ENCODE data around the gene TSHZ1. TPM values are rescaled to one million over a fixed set of nuclear protein-coding genes. Genes with fewer than 3 reads are reported as not detected.

The TSHZ1 gene
- total RNA-seq, 1 donor = 10.5 TPM

DNA sequence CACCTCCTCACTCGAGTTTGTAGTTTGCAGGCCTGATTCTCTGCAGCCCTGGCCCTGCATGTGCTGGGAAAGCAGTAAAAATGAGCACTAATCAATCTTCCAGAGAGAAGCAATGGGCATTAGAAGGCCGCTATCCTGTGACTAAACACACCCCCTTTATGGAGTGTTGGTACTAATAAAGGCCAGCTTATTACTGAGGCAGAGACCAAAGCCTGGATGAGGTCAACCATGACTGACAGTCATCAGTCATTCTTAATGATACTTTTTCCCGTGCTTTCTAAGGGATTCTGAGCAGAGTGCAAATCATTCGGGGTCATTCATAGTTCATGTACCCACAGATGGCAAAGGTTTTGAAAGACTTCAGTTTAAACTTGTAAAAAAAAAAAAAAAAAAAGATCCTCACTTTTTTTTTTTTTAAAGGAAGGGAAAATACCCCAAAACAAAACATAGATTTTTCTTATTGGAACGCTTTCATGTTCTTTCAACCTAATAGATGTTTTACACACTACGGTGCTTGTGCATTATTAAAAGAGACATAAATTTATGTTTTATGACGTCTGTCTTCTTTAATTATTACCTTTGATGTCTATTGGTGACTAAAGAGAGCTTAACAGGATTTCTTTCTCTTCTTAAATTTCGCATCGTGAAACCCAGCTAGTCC lies 13.2 kb downstream of the TSHZ1 start:
- TF ChIP-seq, protein P1, sequence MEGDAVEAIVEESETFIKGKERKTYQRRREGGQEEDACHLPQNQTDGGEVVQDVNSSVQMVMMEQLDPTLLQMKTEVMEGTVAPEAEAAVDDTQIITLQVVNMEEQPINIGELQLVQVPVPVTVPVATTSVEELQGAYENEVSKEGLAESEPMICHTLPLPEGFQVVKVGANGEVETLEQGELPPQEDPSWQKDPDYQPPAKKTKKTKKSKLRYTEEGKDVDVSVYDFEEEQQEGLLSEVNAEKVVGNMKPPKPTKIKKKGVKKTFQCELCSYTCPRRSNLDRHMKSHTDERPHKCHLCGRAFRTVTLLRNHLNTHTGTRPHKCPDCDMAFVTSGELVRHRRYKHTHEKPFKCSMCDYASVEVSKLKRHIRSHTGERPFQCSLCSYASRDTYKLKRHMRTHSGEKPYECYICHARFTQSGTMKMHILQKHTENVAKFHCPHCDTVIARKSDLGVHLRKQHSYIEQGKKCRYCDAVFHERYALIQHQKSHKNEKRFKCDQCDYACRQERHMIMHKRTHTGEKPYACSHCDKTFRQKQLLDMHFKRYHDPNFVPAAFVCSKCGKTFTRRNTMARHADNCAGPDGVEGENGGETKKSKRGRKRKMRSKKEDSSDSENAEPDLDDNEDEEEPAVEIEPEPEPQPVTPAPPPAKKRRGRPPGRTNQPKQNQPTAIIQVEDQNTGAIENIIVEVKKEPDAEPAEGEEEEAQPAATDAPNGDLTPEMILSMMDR (IDR thresholded peaks at IDR 0.05; ENCODE audit: extremely low read depth, low read depth, low read length) = no peak
- peaks cover 60% of the 10 kb centered on the region for H3K79me2 ChIP-seq (ENCODE audit: insufficient read depth, low read length)
- no peaks in the 10 kb centered on the region for H3K36me3 ChIP-seq (ENCODE audit: insufficient read depth, low read length)
- peak overlapping the region; percentile 58 for H3K4me2 ChIP-seq (ENCODE audit: insufficient read depth, low read length)
- DNase-seq (ENCODE audit: insufficient read length, low spot score, missing footprints) = no peak
- no peaks in the 10 kb centered on the region for H3K27me3 ChIP-seq (ENCODE audit: insufficient read depth, low read length)
- no peaks in the 10 kb centered on the region for H3K9me3 ChIP-seq (ENCODE audit: low read depth, low read length)
- H3K27ac ChIP-seq (ENCODE audit: low read depth, low read length) = peak overlapping the region; percentile 51
- H3K4me3 ChIP-seq (ENCODE audit: insufficient read depth, low read length) = no peak overlapping the region
- no peaks in the 10 kb centered on the region for H4K20me1 ChIP-seq (ENCODE audit: insufficient read depth, low read length)
- peaks cover 31% of the 10 kb centered on the region for H3K4me1 ChIP-seq (ENCODE audit: insufficient read depth, low read length)
- H2AFZ ChIP-seq (ENCODE audit: low read length) = peak overlapping the region; percentile 61

DNA sequence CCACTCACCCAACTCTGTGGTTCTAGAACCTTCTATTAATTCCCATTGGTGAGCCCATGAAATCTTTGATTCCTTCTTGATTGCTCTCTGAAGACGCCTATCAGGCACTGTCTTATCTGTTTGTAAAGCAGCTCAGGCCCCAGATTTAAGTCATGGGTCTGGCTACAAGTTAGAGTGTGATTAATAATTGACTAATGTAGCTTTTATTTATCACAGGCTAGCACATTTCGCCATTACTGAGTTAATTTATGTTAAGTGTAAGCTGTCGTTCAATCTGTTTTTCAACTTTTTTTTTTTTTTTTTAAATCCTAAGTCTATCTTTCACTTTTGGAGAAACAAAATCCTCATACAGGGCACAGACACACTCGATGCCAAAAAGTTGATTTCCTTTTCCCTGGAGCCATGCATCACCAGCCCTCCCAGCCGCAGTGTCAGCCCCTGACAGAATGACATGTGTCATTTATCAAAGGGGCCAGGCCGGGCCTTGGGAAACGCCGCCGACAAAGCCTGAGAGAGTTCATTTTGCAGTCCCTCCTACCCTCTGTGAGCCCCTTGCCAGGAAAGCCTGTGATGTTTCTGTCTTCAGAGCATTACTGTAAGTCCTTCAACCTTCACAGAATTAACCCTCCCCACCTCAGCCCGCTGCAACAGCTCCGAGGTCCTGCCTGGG lies 15.8 kb downstream of the TSHZ1 start:
- TF ChIP-seq, protein P1 (IDR thresholded peaks at IDR 0.05; ENCODE audit: extremely low read depth, low read depth, low read length) = no peak
- peak overlapping the region; percentile 84 for H3K4me2 ChIP-seq (ENCODE audit: insufficient read depth, low read length)
- no peak for DNase-seq (ENCODE audit: insufficient read length, low spot score, missing footprints)
- H3K4me3 ChIP-seq (ENCODE audit: insufficient read depth, low read length) = peak overlapping the region; percentile 65
- peak overlapping the region; percentile 22 for H3K27ac ChIP-seq (ENCODE audit: low read depth, low read length)
- H3K27me3 ChIP-seq (ENCODE audit: insufficient read depth, low read length) = no peaks in the 10 kb centered on the region
- peaks cover 31% of the 10 kb centered on the region for H3K4me1 ChIP-seq (ENCODE audit: insufficient read depth, low read length)
- no peaks in the 10 kb centered on the region for H3K9me3 ChIP-seq (ENCODE audit: low read depth, low read length)
- no peaks in the 10 kb centered on the region for H4K20me1 ChIP-seq (ENCODE audit: insufficient read depth, low read length)
- H2AFZ ChIP-seq (ENCODE audit: low read length) = peak overlapping the region; percentile 49
- no peaks in the 10 kb centered on the region for H3K36me3 ChIP-seq (ENCODE audit: insufficient read depth, low read length)
- H3K79me2 ChIP-seq (ENCODE audit: insufficient read depth, low read length) = peaks cover 57% of the 10 kb centered on the region

GRCh38 chr18:75226956-75227316 lies 16.3 kb downstream of the TSHZ1 start:
- H3K4me3 ChIP-seq (ENCODE audit: insufficient read depth, low read length) = peak overlapping the region; percentile 65
- H3K4me1 ChIP-seq (ENCODE audit: insufficient read depth, low read length) = peaks cover 31% of the 10 kb centered on the region
- H3K27ac ChIP-seq (ENCODE audit: low read depth, low read length) = peak overlapping the region; percentile 22
- no peaks in the 10 kb centered on the region for H4K20me1 ChIP-seq (ENCODE audit: insufficient read depth, low read length)
- peaks cover 54% of the 10 kb centered on the region for H3K79me2 ChIP-seq (ENCODE audit: insufficient read depth, low read length)
- peak overlapping the region; percentile 84 for H3K4me2 ChIP-seq (ENCODE audit: insufficient read depth, low read length)
- no peaks in the 10 kb centered on the region for H3K27me3 ChIP-seq (ENCODE audit: insufficient read depth, low read length)
- H2AFZ ChIP-seq (ENCODE audit: low read length) = peak overlapping the region; percentile 49
- DNase-seq (ENCODE audit: insufficient read length, low spot score, missing footprints) = no peak
- TF ChIP-seq, protein P1 (IDR thresholded peaks at IDR 0.05; ENCODE audit: extremely low read depth, low read depth, low read length) = no peak
- no peaks in the 10 kb centered on the region for H3K36me3 ChIP-seq (ENCODE audit: insufficient read depth, low read length)
- no peaks in the 10 kb centered on the region for H3K9me3 ChIP-seq (ENCODE audit: low read depth, low read length)

- H3K9me3 ChIP-seq (ENCODE audit: low read depth, low read length) = no peaks in the 10 kb centered on the region
- H3K27me3 ChIP-seq (ENCODE audit: insufficient read depth, low read length) = no peaks in the 10 kb centered on the region
- H3K79me2 ChIP-seq (ENCODE audit: insufficient read depth, low read length) = peaks cover 47% of the 10 kb centered on the region
- H3K4me1 ChIP-seq (ENCODE audit: insufficient read depth, low read length) = peaks cover 31% of the 10 kb centered on the region
- no peaks in the 10 kb centered on the region for H3K36me3 ChIP-seq (ENCODE audit: insufficient read depth, low read length)
- DNase-seq (ENCODE audit: insufficient read length, low spot score, missing footprints) = peak; percentile 77
- peak overlapping the region; percentile 71 for H2AFZ ChIP-seq (ENCODE audit: low read length)
- H3K4me2 ChIP-seq (ENCODE audit: insufficient read depth, low read length) = peak overlapping the region; percentile 84
- no peaks in the 10 kb centered on the region for H4K20me1 ChIP-seq (ENCODE audit: insufficient read depth, low read length)
- H3K27ac ChIP-seq (ENCODE audit: low read depth, low read length) = no peak overlapping the region
- peak overlapping the region; percentile 65 for H3K4me3 ChIP-seq (ENCODE audit: insufficient read depth, low read length)
- TF ChIP-seq, protein P1 (IDR thresholded peaks at IDR 0.05; ENCODE audit: extremely low read depth, low read depth, low read length) = no peak
Measured at GRCh38 chr18:75227535-75228296, 17.1 kb downstream of the TSHZ1 start.
